A673 (cell line): ENCODE measurements around the gene GPR37L1. TPM values are rescaled to one million over a fixed set of nuclear protein-coding genes. Genes with fewer than 3 reads are reported as not detected.
A peak's percentile ranks its signal among the peaks of the same experiment; 100 is the strongest.

ENCODE experiments used
- BruUV-seq: library from RNA; stranded (reverse); fragments of 400-500 nt; replicated peaks from 2 replicates; lab custom pipeline; 2021; lab: Mats Ljungman, UMichigan
- CTCF ChIA-PET: fragments of 300-600 bp; sonication (Branson Sonifier 250); formaldehyde crosslinking; loops from one replicate; lab custom pipeline; 2022; ENCODE audit warnings: antibody characterized with exemption; lab: Charles Lee
- POLR2A ChIA-PET: fragments of 300-600 bp; sonication (Branson Sonifier 250); formaldehyde crosslinking; loops from one replicate; lab custom pipeline; 2022; ENCODE audit warnings: antibody characterized with exemption; ENCODE audit not compliant: low non-redundant PET; lab: Charles Lee
- DNase-seq: peaks from one replicate; pipeline ENCODE4 v3.0.0-alpha.2; 2015; ENCODE audit warnings: low spot score
- H3K27ac ChIP-seq: fragments of 200-600 bp; sonication (generic); 2 replicates; pipeline ENCODE4 v1.5.1; 2016; ENCODE audit warnings: mixed run types, low read depth, mild to moderate bottlenecking, mixed read lengths, antibody characterized with exemption, low read length; ENCODE audit not compliant: poor library complexity, severe bottlenecking
- H3K27me3 ChIP-seq: fragments of 200-600 bp; sonication (generic); replicated peaks from 2 replicates; pipeline ENCODE4 v1.6.1; 2017; ENCODE audit warnings: mixed run types, low read depth, mild to moderate bottlenecking, mixed read lengths, antibody characterized with exemption, low read length; ENCODE audit not compliant: insufficient read depth, poor library complexity
- H3K36me3 ChIP-seq: fragments of 200-600 bp; sonication (generic); 2 replicates; pipeline ENCODE4 v1.6.1; 2016; ENCODE audit warnings: mixed run types, mild to moderate bottlenecking, mixed read lengths, antibody characterized with exemption, low read length; ENCODE audit not compliant: insufficient read depth, poor library complexity, severe bottlenecking
- H3K4me1 ChIP-seq: fragments of 200-600 bp; sonication (generic); 2 replicates; pipeline ENCODE4 v1.6.1; 2017; ENCODE audit warnings: mixed run types, mild to moderate bottlenecking, mixed read lengths, antibody characterized with exemption, low read length; ENCODE audit not compliant: insufficient read depth, poor library complexity, severe bottlenecking
- H3K4me3 ChIP-seq: fragments of 200-600 bp; sonication (generic); 2 replicates; pipeline ENCODE4 v1.5.1; 2016; ENCODE audit warnings: low read depth, mixed run types, mild to moderate bottlenecking, mixed read lengths, low read length; ENCODE audit not compliant: poor library complexity, severe bottlenecking
- H3K9me3 ChIP-seq: fragments of 200-600 bp; sonication (generic); 2 replicates; pipeline ENCODE4 v1.6.1; 2016; ENCODE audit warnings: mixed run types, low read depth, mild to moderate bottlenecking, mixed read lengths, antibody characterized with exemption, low read length; ENCODE audit not compliant: poor library complexity, severe bottlenecking
- EZH2 ChIP-seq: fragments of 200-600 bp; sonication (generic); IDR thresholded peaks from 2 replicates; pipeline ENCODE4 v1.6.1; 2017; ENCODE audit warnings: borderline replicate concordance, low read depth, mild to moderate bottlenecking, mixed read lengths, antibody characterized with exemption, low read length; ENCODE audit not compliant: poor library complexity, severe bottlenecking
- intact Hi-C: fragments of 100-400 bp; cut with micrococcal nuclease; formaldehyde crosslinking; loops from one replicate; pipeline ENCODE4 v1.10.0; 2022; ENCODE audit not compliant: unreplicated experiment
- total RNA-seq: library from RNA; stranded (reverse); gene quantifications from 2 replicates; pipeline ENCODE4 v1.2.3, GENCODE V29; 2021
- TF ChIP-seq, protein P1 (sequence below): fragments of 300-800, 200-600 bp; sonication (generic); conservative IDR thresholded peaks from 2 replicates; pipeline ENCODE4 v1.5.1; 2017; ENCODE audit warnings: low read depth, mild to moderate bottlenecking, antibody characterized with exemption, low read length, moderate library complexity, mixed read lengths

GPR37L1 gene
- total RNA-seq, 1 experiment from 2014 or later: not detected

DNA sequence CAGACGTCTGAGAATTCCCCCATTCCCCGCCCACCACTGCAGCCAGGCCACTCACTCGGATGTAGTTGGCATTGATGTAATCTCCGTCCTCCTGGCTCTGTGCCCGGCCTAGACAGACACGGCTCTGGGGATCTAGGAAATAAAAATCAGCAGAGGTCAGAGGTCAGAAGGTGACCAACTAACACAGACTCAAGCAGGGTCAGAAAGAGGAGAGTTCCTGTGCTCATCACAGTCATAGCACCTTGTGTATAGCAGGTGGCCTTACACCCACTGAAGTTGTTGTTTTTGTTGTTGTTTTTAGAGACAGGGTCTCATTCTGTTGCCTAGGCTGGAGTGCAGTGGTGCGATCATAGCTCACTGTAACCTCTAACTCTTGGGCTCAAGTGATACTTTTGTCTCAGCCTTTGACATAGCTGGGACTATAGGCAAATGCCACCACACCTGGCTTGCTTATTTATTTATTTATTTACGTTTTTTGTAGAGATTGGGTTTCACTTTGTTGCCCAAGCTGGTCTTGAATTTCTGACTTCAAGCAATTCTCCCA lies 32.8 kb downstream of the GPR37L1 start:
- peak; percentile 35 for DNase-seq
- Histone ChIP-seq H3K4me1 (peaks cover 13% of the 10 kb centered on the region), H3K27me3 (no peaks in the 10 kb centered on the region), H3K4me3 (no peak overlapping the region), H3K9me3 (no peaks in the 10 kb centered on the region), H3K36me3 (no peaks in the 10 kb centered on the region), H3K27ac (no peak overlapping the region)
- ChIA-PET POLR2A (no interaction called here), CTCF (interaction anchor here (1.1 kb wide), 2 partner anchors 28 to 34 kb away, joined by 3 to 4 read pairs; no protein-coding TSS in a partner anchor)
- BruUV-seq: no TSS peak
- intact Hi-C loops: no loop called here
- no peak for TF ChIP-seq EZH2
- TF ChIP-seq, protein P1, sequence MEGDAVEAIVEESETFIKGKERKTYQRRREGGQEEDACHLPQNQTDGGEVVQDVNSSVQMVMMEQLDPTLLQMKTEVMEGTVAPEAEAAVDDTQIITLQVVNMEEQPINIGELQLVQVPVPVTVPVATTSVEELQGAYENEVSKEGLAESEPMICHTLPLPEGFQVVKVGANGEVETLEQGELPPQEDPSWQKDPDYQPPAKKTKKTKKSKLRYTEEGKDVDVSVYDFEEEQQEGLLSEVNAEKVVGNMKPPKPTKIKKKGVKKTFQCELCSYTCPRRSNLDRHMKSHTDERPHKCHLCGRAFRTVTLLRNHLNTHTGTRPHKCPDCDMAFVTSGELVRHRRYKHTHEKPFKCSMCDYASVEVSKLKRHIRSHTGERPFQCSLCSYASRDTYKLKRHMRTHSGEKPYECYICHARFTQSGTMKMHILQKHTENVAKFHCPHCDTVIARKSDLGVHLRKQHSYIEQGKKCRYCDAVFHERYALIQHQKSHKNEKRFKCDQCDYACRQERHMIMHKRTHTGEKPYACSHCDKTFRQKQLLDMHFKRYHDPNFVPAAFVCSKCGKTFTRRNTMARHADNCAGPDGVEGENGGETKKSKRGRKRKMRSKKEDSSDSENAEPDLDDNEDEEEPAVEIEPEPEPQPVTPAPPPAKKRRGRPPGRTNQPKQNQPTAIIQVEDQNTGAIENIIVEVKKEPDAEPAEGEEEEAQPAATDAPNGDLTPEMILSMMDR: no peak

DNA sequence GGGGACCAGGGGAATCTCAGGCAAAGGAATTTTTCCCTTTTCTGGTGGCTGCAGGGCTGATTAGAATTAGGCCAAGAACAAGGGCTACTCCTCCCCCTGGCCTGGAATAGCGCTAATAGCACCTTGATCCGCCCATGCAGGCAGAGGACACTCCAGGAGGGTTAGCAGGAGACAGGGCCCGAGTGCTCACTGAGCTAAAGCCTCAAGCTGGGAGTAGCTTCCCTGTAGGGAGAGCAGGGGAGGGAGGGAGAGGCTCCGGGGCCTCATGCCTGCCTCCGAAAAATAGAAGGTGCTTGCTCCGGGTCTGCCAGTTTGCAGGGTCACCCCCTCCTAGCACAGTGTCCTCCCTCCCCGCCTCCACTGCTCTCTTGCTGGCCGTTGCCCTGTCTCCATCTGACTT lies 33.9 kb downstream of the GPR37L1 start:
- Histone ChIP-seq H3K9me3 (no peaks in the 10 kb centered on the region), H3K36me3 (no peaks in the 10 kb centered on the region), H3K27me3 (no peaks in the 10 kb centered on the region), H3K4me3 (no peak overlapping the region), H3K4me1 (peaks cover 16% of the 10 kb centered on the region), H3K27ac (no peak overlapping the region)
- POLR2A ChIA-PET: no interaction called here
- CTCF ChIA-PET: no interaction called here
- no peak for DNase-seq
- BruUV-seq: no TSS peak
- TF ChIP-seq, protein P1: no peak
- intact Hi-C loops: no loop called here

DNA sequence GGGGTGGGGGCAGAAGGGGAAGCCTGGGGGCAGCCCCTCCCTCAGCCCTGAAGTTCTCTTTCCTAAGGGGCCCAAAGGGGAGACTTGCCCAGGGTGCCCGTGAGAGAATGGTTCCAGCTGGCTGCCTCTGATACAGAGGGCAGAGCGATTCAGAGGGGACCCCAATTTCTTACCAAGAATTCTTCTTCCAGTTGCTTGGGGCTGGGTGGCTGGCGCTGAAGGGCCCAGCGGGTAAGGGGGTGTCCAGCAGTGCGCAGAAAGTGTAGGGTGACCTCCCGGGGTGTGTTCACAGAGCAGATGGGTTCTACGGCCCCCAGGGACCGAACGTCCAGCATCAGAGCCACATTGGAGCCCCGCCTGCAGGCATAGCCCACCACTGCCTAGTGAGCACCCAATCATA lies 35.2 kb downstream of the GPR37L1 start:
- peaks cover 23% of the 10 kb centered on the region for H3K4me1 ChIP-seq
- H3K27me3 ChIP-seq: no peaks in the 10 kb centered on the region
- no peak overlapping the region for H3K4me3 ChIP-seq
- TF ChIP-seq, protein P1: no peak
- no peak for TF ChIP-seq EZH2
- H3K36me3 ChIP-seq: no peaks in the 10 kb centered on the region
- DNase-seq: no peak
- H3K9me3 ChIP-seq: no peaks in the 10 kb centered on the region
- intact Hi-C loops: no loop called here
- no TSS peak for BruUV-seq
- POLR2A ChIA-PET: no interaction called here
- CTCF ChIA-PET: no interaction called here
- no peak overlapping the region for H3K27ac ChIP-seq
